Measurements from ENCODE around the gene MST1.

GRCh38 chr3:49665822-49666519 is 23.3 kb downstream of the MST1 start:
- TF ChIP-seq EZH2 (IDR thresholded peaks at IDR 0.05), result no peak
- TF ChIP-seq CTCF (IDR thresholded peaks at IDR 0.05), result no peak
